Ovary (tissue), 3 donors: ENCODE measurements around the gene WDR4.

Experiments
- EP300 ChIP-seq: sonication (generic); formaldehyde crosslinking; IDR thresholded peaks from one replicate; pipeline ENCODE4 v1.6.1; 2017; ENCODE audit warnings: antibody characterized with exemption
- POLR2A ChIP-seq: fragments of 450-650 bp; IDR thresholded peaks from one replicate; pipeline ENCODE4 v1.6.1; 2017; ENCODE audit warnings: antibody characterized with exemption, mild to moderate bottlenecking, moderate library complexity
- TF ChIP-seq, protein P1 (sequence below), 3 donors: fragments of 450-650 bp in 2 of 3; fragments of 200-600 bp in 1 of 3; IDR thresholded peaks; one replicate each; pipeline versions ENCODE4 v1.5.1 to v1.8.0; 2016 to 2022; ENCODE audit warnings: antibody characterized with exemption in 3 of 3, mild to moderate bottlenecking in 1 of 3
- donor health status: DM: no; HTN: no; CAD: no.

DNA sequence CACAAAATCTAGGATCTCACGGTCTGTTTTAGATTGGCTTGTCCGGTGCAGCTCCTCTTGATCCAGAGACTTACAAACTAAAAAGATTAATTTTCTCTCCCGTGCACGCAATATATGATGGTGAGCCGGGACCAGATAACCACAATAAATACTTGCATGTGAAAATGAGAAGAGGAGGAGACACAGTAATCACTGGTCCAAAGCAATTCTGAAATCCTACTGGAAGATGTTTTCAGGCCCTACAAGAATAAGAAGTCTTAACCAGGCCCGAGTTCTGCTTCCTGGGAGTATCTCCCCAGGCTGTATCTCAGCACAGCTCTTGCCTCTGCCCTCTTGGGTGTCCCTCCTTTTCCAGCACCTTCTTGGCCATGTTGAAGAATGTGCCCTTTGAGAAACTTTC, 1.0 kb upstream of the WDR4 start:
- TF ChIP-seq, protein P1, sequence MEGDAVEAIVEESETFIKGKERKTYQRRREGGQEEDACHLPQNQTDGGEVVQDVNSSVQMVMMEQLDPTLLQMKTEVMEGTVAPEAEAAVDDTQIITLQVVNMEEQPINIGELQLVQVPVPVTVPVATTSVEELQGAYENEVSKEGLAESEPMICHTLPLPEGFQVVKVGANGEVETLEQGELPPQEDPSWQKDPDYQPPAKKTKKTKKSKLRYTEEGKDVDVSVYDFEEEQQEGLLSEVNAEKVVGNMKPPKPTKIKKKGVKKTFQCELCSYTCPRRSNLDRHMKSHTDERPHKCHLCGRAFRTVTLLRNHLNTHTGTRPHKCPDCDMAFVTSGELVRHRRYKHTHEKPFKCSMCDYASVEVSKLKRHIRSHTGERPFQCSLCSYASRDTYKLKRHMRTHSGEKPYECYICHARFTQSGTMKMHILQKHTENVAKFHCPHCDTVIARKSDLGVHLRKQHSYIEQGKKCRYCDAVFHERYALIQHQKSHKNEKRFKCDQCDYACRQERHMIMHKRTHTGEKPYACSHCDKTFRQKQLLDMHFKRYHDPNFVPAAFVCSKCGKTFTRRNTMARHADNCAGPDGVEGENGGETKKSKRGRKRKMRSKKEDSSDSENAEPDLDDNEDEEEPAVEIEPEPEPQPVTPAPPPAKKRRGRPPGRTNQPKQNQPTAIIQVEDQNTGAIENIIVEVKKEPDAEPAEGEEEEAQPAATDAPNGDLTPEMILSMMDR (IDR thresholded peaks at IDR 0.05) = no peak
- TF ChIP-seq EP300 (no peak), POLR2A (no peak)
